Measurements from ENCODE around the gene SFRP5.

- TF ChIP-seq GATA2 (IDR thresholded peaks at IDR 0.05; ENCODE audit: low read depth, low read length) (no peak), GATA3 (IDR thresholded peaks at IDR 0.05; ENCODE audit: low read depth, low read length) (no peak)
These were observed 28.7 kb upstream of the SFRP5 start for GRCh38 chr10:97800474-97800873.

Measured in SH-SY5Y (cell line).